Ishikawa (cell line): ENCODE results near the gene PLPP1.

Experiments used
- CEBPB ChIP-seq: IDR thresholded peaks from 2 replicates; pipeline ENCODE4 v1.6.1; 2012
- CREB1 ChIP-seq: IDR thresholded peaks from 2 replicates; pipeline ENCODE4 v1.6.1; 2012; ENCODE audit warnings: low read depth
- EGR1 ChIP-seq: IDR thresholded peaks from 2 replicates; pipeline ENCODE4 v1.6.1; 2012
- EP300 ChIP-seq: IDR thresholded peaks from 2 replicates; pipeline ENCODE4 v1.6.1; 2012; ENCODE audit warnings: borderline replicate concordance
- FOXM1 ChIP-seq: IDR thresholded peaks from 2 replicates; pipeline ENCODE4 v1.6.1; 2012; ENCODE audit warnings: low read depth, borderline replicate concordance
- RAD21 ChIP-seq: IDR thresholded peaks from 2 replicates; pipeline ENCODE4 v1.6.1; 2012; ENCODE audit warnings: low read depth
- TAF1 ChIP-seq: IDR thresholded peaks from 2 replicates; pipeline ENCODE4 v1.6.1; 2012; ENCODE audit warnings: low read depth, mild to moderate bottlenecking
- TEAD4 ChIP-seq: IDR thresholded peaks from 2 replicates; pipeline ENCODE4 v1.6.1; 2012
- ZBTB7A ChIP-seq: IDR thresholded peaks from 2 replicates; pipeline ENCODE4 v1.6.1; 2012; ENCODE audit warnings: low read depth
- TF ChIP-seq, protein P1 (sequence below): IDR thresholded peaks from 2 replicates; pipeline ENCODE4 v1.6.1; 2012

DNA sequence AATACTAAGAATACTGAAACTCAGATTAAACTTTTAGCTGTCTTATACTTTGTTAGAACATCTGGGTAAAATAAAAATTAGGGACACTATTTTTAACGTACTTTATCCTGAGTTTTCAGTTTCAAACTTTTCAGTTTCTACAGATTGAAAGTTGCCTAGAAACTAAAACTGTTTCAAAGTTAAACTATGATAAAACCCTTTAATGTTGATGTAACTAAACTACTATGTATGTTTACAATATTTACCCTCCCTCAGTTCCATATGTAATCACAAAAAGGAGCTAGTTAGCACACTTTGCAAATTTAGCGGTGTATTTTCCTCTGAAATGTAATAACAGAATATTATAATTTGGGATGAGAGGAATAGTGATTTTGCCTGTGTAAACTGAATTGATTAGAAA, 121.1 kb downstream of the PLPP1 start:
- TF ChIP-seq TAF1 (no peak), CREB1 (no peak), TEAD4 (no peak), ZBTB7A (no peak), EGR1 (no peak), CEBPB (no peak), EP300 (no peak), FOXM1 (no peak), RAD21 (no peak)
- TF ChIP-seq, protein P1, sequence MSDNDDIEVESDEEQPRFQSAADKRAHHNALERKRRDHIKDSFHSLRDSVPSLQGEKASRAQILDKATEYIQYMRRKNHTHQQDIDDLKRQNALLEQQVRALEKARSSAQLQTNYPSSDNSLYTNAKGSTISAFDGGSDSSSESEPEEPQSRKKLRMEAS: no peak
